Hepatocyte (in vitro differentiated cells): ENCODE measurements around the gene CLIC5. TPM values are rescaled to one million over a fixed set of nuclear protein-coding genes. Genes with fewer than 3 reads are reported as not detected.
A peak's percentile ranks its signal among the peaks of the same experiment; 100 is the strongest.

Experiments
- DNase-seq: peaks from one replicate; pipeline ENCODE4 v3.0.0-alpha.2; 2016; ENCODE audit warnings: low spot score
- H2AFZ ChIP-seq: fragments of 200-600 bp; sonication (generic); 2 replicates; pipeline ENCODE4 v1.6.0; 2016; ENCODE audit warnings: antibody characterized with exemption, mild to moderate bottlenecking
- H3K27ac ChIP-seq: fragments of 200-600 bp; sonication (generic); 2 replicates; pipeline ENCODE4 v1.5.1; 2016; ENCODE audit warnings: mild to moderate bottlenecking
- H3K27me3 ChIP-seq: fragments of 200-600 bp; sonication (generic); 2 replicates; pipeline ENCODE4 v1.6.1; 2016
- H3K36me3 ChIP-seq: fragments of 200-600 bp; sonication (generic); replicated peaks from 2 replicates; pipeline ENCODE4 v1.5.1; 2016; ENCODE audit warnings: low read depth; ENCODE audit not compliant: insufficient read depth
- H3K4me1 ChIP-seq: fragments of 200-600 bp; sonication (generic); 2 replicates; pipeline ENCODE4 v1.5.1; 2016; ENCODE audit warnings: mild to moderate bottlenecking, moderate library complexity; ENCODE audit not compliant: insufficient read depth
- H3K4me2 ChIP-seq: fragments of 200-600 bp; sonication (generic); 2 replicates; pipeline ENCODE4 v1.6.0; 2016
- H3K4me3 ChIP-seq: fragments of 200-600 bp; sonication (generic); 2 replicates; pipeline ENCODE4 v1.5.1; 2016; ENCODE audit warnings: mild to moderate bottlenecking
- H3K79me2 ChIP-seq: fragments of 200-600 bp; sonication (generic); 2 replicates; pipeline ENCODE4 v1.6.0; 2017; ENCODE audit warnings: mild to moderate bottlenecking
- H3K9me2 ChIP-seq: fragments of 200-600 bp; sonication (generic); replicated peaks from 2 replicates; pipeline ENCODE4 v1.6.0; 2017; ENCODE audit warnings: mild to moderate bottlenecking; ENCODE audit not compliant: insufficient read depth
- H3K9me3 ChIP-seq: fragments of 200-600 bp; sonication (generic); 2 replicates; pipeline ENCODE4 v1.5.1; 2016; ENCODE audit warnings: low read depth, mild to moderate bottlenecking
- H4K20me1 ChIP-seq: fragments of 200-600 bp; sonication (generic); 2 replicates; pipeline ENCODE4 v1.6.0; 2016; ENCODE audit warnings: mild to moderate bottlenecking; ENCODE audit not compliant: insufficient read depth, poor library complexity, severe bottlenecking
- EZH2 ChIP-seq: fragments of 200-600 bp; sonication (generic); IDR thresholded peaks from 2 replicates; pipeline ENCODE4 v1.6.1; 2016; ENCODE audit warnings: antibody characterized with exemption, mild to moderate bottlenecking, borderline replicate concordance
- EZH2phosphoT487 ChIP-seq: fragments of 200-600 bp; sonication (generic); IDR thresholded peaks from one replicate; pipeline ENCODE4 v1.6.1; 2018; ENCODE audit warnings: antibody characterized with exemption, mild to moderate bottlenecking, low read depth, moderate library complexity; ENCODE audit not compliant: unreplicated experiment, severe bottlenecking
- WGBS: methylation state at CpG from one replicate; pipeline ENCODE4 v1.1.6; 2016; ENCODE audit warnings: low lambda C conversion rate; ENCODE audit errors: missing lambda C conversion rate; 5-methylcytosine and 5-hydroxymethylcytosine counted together
- polyA plus RNA-seq: library from polyadenylated mRNA; unstranded; fragments of >200 nt; fragmentation: Nextera tagmentation; extraction: Ambion mirVana; gene quantifications from 2 replicates; pipeline ENCODE4 v1.2.1, GENCODE V29; 2016
- total RNA-seq: library from RNA; depleted of rRNA; stranded (reverse); fragments of >200 nt; gene quantifications from 2 replicates; pipeline ENCODE4 v1.2.3, GENCODE V29; 2014
- TF ChIP-seq, protein P1 (sequence below): fragments of 200-600 bp; sonication (generic); IDR thresholded peaks from 2 replicates; pipeline ENCODE4 v1.5.1; 2016; ENCODE audit warnings: antibody characterized with exemption, mild to moderate bottlenecking; ENCODE audit not compliant: poor library complexity

CLIC5 gene
- total and polyA plus RNA-seq, 2 experiments from 2014 or later = 6.0 to 12.1 TPM

DNA sequence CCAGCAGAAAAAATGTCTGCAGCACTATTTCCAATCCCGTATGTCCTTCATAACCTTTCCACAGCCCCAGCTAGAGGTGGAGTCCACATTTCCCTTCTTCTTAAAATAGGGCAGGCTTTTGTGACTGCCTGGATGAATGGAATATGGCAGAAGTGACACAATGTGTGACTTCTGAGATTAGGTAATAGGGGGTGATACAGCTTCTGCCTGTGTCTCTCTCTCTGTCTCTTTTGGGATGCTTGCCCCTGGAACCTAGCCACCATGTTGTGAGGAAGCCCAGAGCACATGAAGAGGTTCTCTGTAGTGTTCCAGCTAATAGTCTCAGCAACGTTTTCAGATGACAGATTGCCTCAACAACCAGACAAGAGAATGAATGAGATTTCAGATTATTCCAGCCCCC lies 51.4 kb downstream of the CLIC5 start:
- Histone ChIP-seq H3K36me3 (no peaks in the 10 kb centered on the region), H3K4me3 (no peak overlapping the region), H3K4me1 (peaks cover 7% of the 10 kb centered on the region), H2AFZ (no peak overlapping the region), H3K4me2 (no peak overlapping the region), H3K9me3 (no peaks in the 10 kb centered on the region), H3K27me3 (no peaks in the 10 kb centered on the region), H4K20me1 (no peaks in the 10 kb centered on the region), H3K9me2 (no peaks in the 10 kb centered on the region), H3K27ac (peak overlapping the region; percentile 40), H3K79me2 (no peaks in the 10 kb centered on the region)
- WGBS = 81% methylated on average over 2 of the region's 2 CpGs
- DNase-seq = no peak
- TF ChIP-seq, protein P1, sequence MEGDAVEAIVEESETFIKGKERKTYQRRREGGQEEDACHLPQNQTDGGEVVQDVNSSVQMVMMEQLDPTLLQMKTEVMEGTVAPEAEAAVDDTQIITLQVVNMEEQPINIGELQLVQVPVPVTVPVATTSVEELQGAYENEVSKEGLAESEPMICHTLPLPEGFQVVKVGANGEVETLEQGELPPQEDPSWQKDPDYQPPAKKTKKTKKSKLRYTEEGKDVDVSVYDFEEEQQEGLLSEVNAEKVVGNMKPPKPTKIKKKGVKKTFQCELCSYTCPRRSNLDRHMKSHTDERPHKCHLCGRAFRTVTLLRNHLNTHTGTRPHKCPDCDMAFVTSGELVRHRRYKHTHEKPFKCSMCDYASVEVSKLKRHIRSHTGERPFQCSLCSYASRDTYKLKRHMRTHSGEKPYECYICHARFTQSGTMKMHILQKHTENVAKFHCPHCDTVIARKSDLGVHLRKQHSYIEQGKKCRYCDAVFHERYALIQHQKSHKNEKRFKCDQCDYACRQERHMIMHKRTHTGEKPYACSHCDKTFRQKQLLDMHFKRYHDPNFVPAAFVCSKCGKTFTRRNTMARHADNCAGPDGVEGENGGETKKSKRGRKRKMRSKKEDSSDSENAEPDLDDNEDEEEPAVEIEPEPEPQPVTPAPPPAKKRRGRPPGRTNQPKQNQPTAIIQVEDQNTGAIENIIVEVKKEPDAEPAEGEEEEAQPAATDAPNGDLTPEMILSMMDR = no peak
- TF ChIP-seq EZH2phosphoT487 (no peak), EZH2 (no peak)

DNA sequence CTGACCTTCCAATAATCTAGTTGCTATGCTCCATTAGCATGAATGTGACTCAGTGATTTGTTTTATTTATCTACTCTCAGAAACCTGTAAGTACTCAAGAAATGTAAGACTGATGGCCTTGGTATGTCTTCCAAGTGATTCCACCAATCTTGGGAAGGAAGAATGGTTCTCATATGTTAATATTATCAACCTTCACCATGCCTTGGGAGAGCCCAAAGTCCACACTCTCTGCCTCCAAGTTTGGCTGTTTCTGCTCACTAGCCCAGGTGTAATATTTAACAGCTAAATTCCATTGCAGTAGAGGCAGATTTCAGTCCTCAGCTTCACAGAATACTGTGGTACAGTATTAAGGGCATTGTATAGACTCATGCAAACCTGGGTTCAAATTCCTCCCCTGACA lies 51.8 kb downstream of the CLIC5 start:
- TF ChIP-seq, protein P1 = no peak
- TF ChIP-seq EZH2 = no peak
- no peak for TF ChIP-seq EZH2phosphoT487
- DNase-seq = no peak
- Histone ChIP-seq H3K9me2 (no peaks in the 10 kb centered on the region), H2AFZ (no peak overlapping the region), H4K20me1 (no peaks in the 10 kb centered on the region), H3K79me2 (no peaks in the 10 kb centered on the region), H3K9me3 (no peaks in the 10 kb centered on the region), H3K4me1 (peaks cover 10% of the 10 kb centered on the region), H3K27ac (peak overlapping the region; percentile 40), H3K4me3 (no peak overlapping the region), H3K4me2 (no peak overlapping the region), H3K27me3 (no peaks in the 10 kb centered on the region), H3K36me3 (no peaks in the 10 kb centered on the region)

DNA sequence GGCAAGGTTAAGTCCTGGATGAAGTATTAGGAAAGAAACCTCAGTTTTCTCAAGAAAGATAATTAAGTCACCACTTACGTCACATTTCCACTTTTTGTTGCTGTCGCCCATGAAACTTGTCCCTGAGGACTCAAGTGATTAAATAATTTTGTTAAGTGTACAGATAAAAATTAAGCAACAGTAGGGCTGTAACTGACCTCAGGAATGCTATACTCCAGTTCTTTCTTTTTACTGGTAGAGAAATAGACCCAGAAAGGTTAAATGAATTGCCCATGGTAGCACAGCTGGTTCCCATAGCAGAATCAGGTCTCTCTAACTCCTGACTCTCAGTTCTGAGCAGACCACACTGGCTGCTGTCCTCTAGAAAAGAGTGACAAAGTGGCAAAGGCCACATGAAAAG lies 54.5 kb downstream of the CLIC5 start:
- peaks cover 7% of the 10 kb centered on the region for H3K4me1 ChIP-seq
- H3K27ac ChIP-seq = no peak overlapping the region
- H3K27me3 ChIP-seq = no peaks in the 10 kb centered on the region
- no peak overlapping the region for H3K4me3 ChIP-seq
- WGBS = 95% methylated on average over 2 of the region's 2 CpGs
- no peaks in the 10 kb centered on the region for H3K9me3 ChIP-seq
- TF ChIP-seq EZH2 (no peak), EZH2phosphoT487 (no peak)
- TF ChIP-seq, protein P1 = no peak
- no peaks in the 10 kb centered on the region for H3K79me2 ChIP-seq
- no peak for DNase-seq
- no peaks in the 10 kb centered on the region for H3K9me2 ChIP-seq
- no peaks in the 10 kb centered on the region for H3K36me3 ChIP-seq
- H4K20me1 ChIP-seq = no peaks in the 10 kb centered on the region
- H2AFZ ChIP-seq = no peak overlapping the region
- no peak overlapping the region for H3K4me2 ChIP-seq
